ENCODE measurements around the gene TWNK. TPM values are rescaled to one million over a fixed set of nuclear protein-coding genes. Genes with fewer than 3 reads are reported as not detected.

The TWNK gene
- total and polyA plus RNA-seq, 2 of the 4 experiments (the other 2 are of a cell fraction) = 7.7 to 8.8 TPM

DNA sequence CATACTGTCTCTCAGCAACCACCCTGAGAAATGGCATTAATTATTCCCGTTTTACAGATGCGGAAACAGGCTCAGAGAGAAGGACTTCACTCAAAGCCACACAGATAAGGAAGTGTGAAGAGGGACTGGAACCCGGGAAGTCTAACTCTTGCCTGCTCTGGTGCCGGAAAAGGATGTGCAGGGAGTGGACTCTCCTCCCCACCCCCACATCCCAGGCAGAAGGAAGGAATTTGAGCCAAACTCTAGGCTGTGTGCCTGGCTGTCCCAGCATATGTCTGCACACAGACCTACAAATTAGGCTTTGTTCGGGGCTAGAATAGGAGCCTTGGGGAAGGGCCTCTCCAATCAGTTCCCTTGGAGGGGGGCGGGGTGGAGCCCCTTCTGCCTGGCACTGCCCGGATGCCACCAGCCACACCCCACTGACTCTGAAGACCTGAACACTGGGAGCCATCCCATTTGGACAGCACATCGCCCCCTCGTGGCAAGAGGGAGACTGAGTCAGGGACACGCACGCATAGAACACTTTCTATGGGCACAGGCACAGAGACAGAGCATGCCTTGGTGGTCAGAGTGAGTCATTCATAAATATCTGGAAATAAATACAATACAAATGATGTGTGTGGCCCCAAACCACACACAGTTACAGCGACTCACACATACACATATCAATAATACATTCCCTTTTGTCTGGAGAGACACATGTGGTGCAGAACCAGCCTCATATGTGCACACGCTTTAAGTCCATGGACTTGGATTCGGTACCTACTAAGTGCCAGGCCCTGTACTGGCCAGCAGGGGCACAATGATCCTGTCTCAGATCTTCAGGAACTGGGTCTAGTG lies 25.4 kb downstream of the TWNK start (continued):
- peak; percentile 91 for TF ChIP-seq FOS (IDR thresholded peaks at IDR 0.05; ENCODE audit: low read depth, low read length)
- TF ChIP-seq RFX5 (IDR thresholded peaks at IDR 0.05; ENCODE audit: low read depth, low read length) = no peak
- no peak for TF ChIP-seq CHD1 (IDR thresholded peaks at IDR 0.05; ENCODE audit: low read depth, low read length)
- no peak for TF ChIP-seq NFE2L2 (IDR thresholded peaks at IDR 0.05; ENCODE audit: low read depth, low read length)

DNA sequence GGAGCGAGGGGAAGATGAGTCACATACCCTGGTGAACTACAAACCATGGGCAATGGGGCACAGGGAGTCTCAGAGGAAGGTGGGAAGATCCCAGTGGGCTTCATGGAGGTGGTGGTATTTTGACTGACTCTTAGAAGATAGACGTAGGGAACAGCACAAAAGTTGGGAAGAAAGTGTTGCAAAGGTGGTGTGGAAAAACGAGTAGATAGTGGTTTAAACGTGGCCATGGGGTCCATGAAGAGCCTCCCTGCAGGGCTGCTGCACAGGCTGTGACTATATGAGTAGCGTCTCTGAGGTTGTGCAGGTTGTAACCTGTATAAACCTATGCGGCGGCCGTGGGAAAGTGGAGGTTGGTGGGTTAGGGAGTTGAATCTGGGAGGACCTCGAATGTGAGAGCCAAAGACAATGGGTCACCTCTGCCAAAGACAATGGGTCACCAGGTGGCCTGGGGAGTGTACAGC lies 26.1 kb downstream of the TWNK start:
- Histone ChIP-seq H3K9me1 (ENCODE audit: insufficient read depth, low read length) (peaks cover 17% of the 10 kb centered on the region), H3K27ac (ENCODE audit: insufficient read depth, low read length) (peak overlapping the region; percentile 22), H4K91ac (ENCODE audit: insufficient read depth, low read depth, low read length) (peak overlapping the region; percentile 18; the same call in 1 of the 2 replicates), H2AFZ (replicated peaks; ENCODE audit: low read length, poor library complexity) (peak overlapping the region; percentile 17), H3K4ac (ENCODE audit: low read depth, low read length) (peak overlapping the region; percentile 21), H2AK5ac (ENCODE audit: low read depth, low read length) (peak overlapping the region; percentile 66; the same call in 1 of the 2 replicates), H3K9ac (ENCODE audit: low read depth, low read length) (no peak overlapping the region), H3K4me1 (ENCODE audit: control insufficient read depth, insufficient read depth, low read length) (peaks cover 26% of the 10 kb centered on the region), H3K18ac (ENCODE audit: low read depth, low read length) (no peak overlapping the region; the same call in 1 of the 2 replicates), H3K79me1 (ENCODE audit: low read depth in 1 of 2, low read length in 2 of 2) (peaks cover 0 to 15% of the 10 kb centered on the region in 2 experiments; a peak in 1 of 4 replicates), H3K36me3 (ENCODE audit: control insufficient read depth, insufficient read depth, low read length) (no peaks in the 10 kb centered on the region), H3K27me3 (ENCODE audit: control insufficient read depth, insufficient read depth, low read length) (no peaks in the 10 kb centered on the region; the same call in 1 of the 2 replicates), H4K5ac (ENCODE audit: low read depth, low read length) (no peak overlapping the region), H3K9me3 (ENCODE audit: control insufficient read depth, insufficient read depth, low read length) (no peaks in the 10 kb centered on the region), H2AK9ac (replicated peaks; ENCODE audit: low read depth, low read length, poor library complexity) (peak overlapping the region; percentile 0), H2BK120ac (ENCODE audit: low read depth, low read length) (peak overlapping the region; percentile 1), H2BK15ac (ENCODE audit: low read depth, low read length) (peak overlapping the region; percentile 4; the same call in 1 of the 3 replicates), H2BK5ac (ENCODE audit: low read depth, low read length, poor library complexity, severe bottlenecking) (peak overlapping the region; percentile 72), H3K14ac (replicated peaks; ENCODE audit: low read depth, low read length) (no peak overlapping the region), H4K20me1 (ENCODE audit: insufficient read depth, low read length) (peaks cover 4% of the 10 kb centered on the region; the same call in 1 of the 2 replicates), H3K4me2 (ENCODE audit: low read depth, low read length) (peak overlapping the region; percentile 59), H2BK20ac (ENCODE audit: low read depth, low read length) (peak overlapping the region; percentile 5; the same call in 1 of the 2 replicates), H3K56ac (ENCODE audit: extremely low read depth, insufficient read depth, low read length) (no peak overlapping the region), H3K4me3 (ENCODE audit: insufficient read depth, low read depth, low read length) (no peak overlapping the region), H4K8ac (ENCODE audit: low read depth in 2 of 2, low read length in 2 of 2) (peak overlapping the region in 1 of 2 experiments; percentile 4; a peak in 2 of 4 replicates), H3K23ac (ENCODE audit: low read depth, low read length) (0 out of 2 replicates have a peak overlapping the region, but pooled peaks have one; percentile 6)
- ChIA-PET POLR2A (ENCODE audit: unreplicated experiment) (no interaction called here), CTCF (interaction anchor here (1.3 to 6.8 kb wide), 9 partner anchors 8 to 46 kb away, joined by 4 to 48 read pairs (median 9); partner anchors contain the start of genes LZTS2, PDZD7, SEMA4G and SFXN3)
- DNase-seq (no peak), ATAC-seq (ENCODE audit: low read depth) (no peak)
- 64% methylated on average over 7 of the region's 9 CpGs; no CpG with 5 or more reads in 1 of the 2 experiments for WGBS, 2 experiments (ENCODE audit: extremely low coverage in 2 of 2, insufficient read length in 1 of 2)
- dilution Hi-C loops (cut with HindIII; ENCODE audit: low sequenced_read_pairs, unreplicated experiment) (no loop called here), intact Hi-C loops (cut with micrococcal nuclease) (loop anchor here (1.0 to 10.0 kb wide), 3 partner anchors 15 to 449 kb away; no protein-coding TSS in a partner anchor), in situ Hi-C loops (cut with MboI; ENCODE audit: low sequenced_read_pairs) (no loop called here)
- BruUV-seq (replicated peaks) = no TSS peak
- TF ChIP-seq FOS (IDR thresholded peaks at IDR 0.05; ENCODE audit: low read depth, low read length) (no peak), RFX5 (IDR thresholded peaks at IDR 0.05; ENCODE audit: low read depth, low read length) (no peak), MXI1 (IDR thresholded peaks at IDR 0.05; ENCODE audit: borderline replicate concordance, low read depth, low read length) (no peak)
- TF ChIP-seq, protein P1, sequence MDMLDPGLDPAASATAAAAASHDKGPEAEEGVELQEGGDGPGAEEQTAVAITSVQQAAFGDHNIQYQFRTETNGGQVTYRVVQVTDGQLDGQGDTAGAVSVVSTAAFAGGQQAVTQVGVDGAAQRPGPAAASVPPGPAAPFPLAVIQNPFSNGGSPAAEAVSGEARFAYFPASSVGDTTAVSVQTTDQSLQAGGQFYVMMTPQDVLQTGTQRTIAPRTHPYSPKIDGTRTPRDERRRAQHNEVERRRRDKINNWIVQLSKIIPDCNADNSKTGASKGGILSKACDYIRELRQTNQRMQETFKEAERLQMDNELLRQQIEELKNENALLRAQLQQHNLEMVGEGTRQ (IDR thresholded peaks at IDR 0.05; ENCODE audit: low read depth, low read length) = no peak
